ENCODE measurements around the gene MAP3K4.

The MAP3K4 gene

DNA sequence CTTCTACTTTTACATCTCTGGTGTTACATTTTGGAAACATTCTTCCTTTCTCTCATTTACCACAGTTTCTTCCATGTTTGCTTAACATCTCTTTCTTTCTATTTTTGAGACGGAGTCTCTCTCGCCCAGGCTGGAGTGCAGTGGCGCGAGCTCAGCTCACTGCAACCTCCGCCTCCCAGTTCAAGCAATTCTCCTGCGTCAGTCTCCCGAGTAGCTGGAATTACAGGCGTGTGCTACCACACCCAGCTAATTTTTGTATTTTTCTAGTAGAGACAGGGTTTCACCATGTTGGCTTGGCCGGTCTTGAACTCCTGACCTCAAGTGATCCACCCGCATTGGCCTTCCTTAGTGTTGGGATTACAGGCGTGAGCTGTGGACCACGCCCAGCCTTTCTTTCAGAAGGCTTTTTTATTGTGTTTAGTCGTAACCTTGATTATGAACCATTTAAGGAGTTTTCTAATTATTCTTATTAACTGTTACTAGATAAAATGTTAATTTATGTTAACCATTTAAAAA, 27.8 kb downstream of the MAP3K4 start:
- no peak for TF ChIP-seq ZNF8 (CRISPR knock-in tag; IDR thresholded peaks at IDR 0.05)
- TF ChIP-seq ZNF70 (CRISPR knock-in tag; IDR thresholded peaks at IDR 0.05) = no peak
- no peak for TF ChIP-seq ZFP30 (CRISPR knock-in tag; IDR thresholded peaks at IDR 0.05)
- TF ChIP-seq BACH2 (CRISPR knock-in tag; IDR thresholded peaks at IDR 0.05; ENCODE audit: borderline replicate concordance) = no peak
- TF ChIP-seq, protein P1, sequence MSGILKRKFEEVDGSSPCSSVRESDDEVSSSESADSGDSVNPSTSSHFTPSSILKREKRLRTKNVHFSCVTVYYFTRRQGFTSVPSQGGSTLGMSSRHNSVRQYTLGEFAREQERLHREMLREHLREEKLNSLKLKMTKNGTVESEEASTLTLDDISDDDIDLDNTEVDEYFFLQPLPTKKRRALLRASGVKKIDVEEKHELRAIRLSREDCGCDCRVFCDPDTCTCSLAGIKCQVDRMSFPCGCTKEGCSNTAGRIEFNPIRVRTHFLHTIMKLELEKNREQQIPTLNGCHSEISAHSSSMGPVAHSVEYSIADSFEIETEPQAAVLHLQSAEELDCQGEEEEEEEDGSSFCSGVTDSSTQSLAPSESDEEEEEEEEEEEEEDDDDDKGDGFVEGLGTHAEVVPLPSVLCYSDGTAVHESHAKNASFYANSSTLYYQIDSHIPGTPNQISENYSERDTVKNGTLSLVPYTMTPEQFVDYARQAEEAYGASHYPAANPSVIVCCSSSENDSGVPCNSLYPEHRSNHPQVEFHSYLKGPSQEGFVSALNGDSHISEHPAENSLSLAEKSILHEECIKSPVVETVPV (CRISPR knock-in tag; IDR thresholded peaks at IDR 0.05) = no peak
- TF ChIP-seq TOX (CRISPR knock-in tag; IDR thresholded peaks at IDR 0.05; ENCODE audit: borderline replicate concordance) = no peak
- TF ChIP-seq GLIS3 (CRISPR knock-in tag; IDR thresholded peaks at IDR 0.05) = no peak
- no peak for TF ChIP-seq SNAI2 (CRISPR knock-in tag; IDR thresholded peaks at IDR 0.05)
- TF ChIP-seq, protein P2, sequence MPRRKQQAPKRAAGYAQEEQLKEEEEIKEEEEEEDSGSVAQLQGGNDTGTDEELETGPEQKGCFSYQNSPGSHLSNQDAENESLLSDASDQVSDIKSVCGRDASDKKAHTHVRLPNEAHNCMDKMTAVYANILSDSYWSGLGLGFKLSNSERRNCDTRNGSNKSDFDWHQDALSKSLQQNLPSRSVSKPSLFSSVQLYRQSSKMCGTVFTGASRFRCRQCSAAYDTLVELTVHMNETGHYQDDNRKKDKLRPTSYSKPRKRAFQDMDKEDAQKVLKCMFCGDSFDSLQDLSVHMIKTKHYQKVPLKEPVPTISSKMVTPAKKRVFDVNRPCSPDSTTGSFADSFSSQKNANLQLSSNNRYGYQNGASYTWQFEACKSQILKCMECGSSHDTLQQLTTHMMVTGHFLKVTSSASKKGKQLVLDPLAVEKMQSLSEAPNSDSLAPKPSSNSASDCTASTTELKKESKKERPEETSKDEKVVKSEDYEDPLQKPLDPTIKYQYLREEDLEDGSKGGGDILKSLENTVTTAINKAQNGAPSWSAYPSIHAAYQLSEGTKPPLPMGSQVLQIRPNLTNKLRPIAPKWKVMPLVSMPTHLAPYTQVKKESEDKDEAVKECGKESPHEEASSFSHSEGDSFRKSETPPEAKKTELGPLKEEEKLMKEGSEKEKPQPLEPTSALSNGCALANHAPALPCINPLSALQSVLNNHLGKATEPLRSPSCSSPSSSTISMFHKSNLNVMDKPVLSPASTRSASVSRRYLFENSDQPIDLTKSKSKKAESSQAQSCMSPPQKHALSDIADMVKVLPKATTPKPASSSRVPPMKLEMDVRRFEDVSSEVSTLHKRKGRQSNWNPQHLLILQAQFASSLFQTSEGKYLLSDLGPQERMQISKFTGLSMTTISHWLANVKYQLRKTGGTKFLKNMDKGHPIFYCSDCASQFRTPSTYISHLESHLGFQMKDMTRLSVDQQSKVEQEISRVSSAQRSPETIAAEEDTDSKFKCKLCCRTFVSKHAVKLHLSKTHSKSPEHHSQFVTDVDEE (CRISPR knock-in tag; IDR thresholded peaks at IDR 0.05) = no peak
- TF ChIP-seq, protein P3, sequence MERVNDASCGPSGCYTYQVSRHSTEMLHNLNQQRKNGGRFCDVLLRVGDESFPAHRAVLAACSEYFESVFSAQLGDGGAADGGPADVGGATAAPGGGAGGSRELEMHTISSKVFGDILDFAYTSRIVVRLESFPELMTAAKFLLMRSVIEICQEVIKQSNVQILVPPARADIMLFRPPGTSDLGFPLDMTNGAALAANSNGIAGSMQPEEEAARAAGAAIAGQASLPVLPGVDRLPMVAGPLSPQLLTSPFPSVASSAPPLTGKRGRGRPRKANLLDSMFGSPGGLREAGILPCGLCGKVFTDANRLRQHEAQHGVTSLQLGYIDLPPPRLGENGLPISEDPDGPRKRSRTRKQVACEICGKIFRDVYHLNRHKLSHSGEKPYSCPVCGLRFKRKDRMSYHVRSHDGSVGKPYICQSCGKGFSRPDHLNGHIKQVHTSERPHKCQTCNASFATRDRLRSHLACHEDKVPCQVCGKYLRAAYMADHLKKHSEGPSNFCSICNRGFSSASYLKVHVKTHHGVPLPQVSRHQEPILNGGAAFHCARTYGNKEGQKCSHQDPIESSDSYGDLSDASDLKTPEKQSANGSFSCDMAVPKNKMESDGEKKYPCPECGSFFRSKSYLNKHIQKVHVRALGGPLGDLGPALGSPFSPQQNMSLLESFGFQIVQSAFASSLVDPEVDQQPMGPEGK (CRISPR knock-in tag; IDR thresholded peaks at IDR 0.05; ENCODE audit: borderline replicate concordance) = no peak
- TF ChIP-seq ESRRG (CRISPR knock-in tag; IDR thresholded peaks at IDR 0.05) = no peak
- no peak for TF ChIP-seq ARNTL (CRISPR knock-in tag; IDR thresholded peaks at IDR 0.05; ENCODE audit: borderline replicate concordance, low read depth)
- no peak for TF ChIP-seq ZFP3 (CRISPR knock-in tag; IDR thresholded peaks at IDR 0.05)
- no peak for TF ChIP-seq ZNF565 (CRISPR knock-in tag; conservative IDR thresholded peaks at IDR 0.05; ENCODE audit: low read depth)
- no peak for ATAC-seq

DNA sequence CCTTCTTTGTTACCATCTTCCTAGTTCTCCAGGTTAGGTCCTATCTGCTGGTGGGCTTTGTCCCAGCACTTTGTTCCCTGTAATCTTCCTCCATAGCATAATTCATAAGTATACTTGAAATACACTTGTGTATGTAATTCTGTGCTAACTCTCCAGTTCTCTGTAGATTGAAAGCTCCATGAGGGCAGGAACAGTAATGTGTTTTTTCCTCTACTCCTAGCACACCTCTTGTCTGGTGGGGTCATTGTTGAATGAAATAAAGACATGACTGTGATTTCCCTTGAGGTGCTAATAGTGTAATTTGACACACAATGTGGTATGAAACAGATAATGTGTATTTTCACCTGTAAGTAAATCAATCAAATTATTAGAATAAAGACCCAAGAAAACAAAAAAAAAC, 30.0 kb downstream of the MAP3K4 start:
- no peak for ATAC-seq
- TF ChIP-seq, protein P4, sequence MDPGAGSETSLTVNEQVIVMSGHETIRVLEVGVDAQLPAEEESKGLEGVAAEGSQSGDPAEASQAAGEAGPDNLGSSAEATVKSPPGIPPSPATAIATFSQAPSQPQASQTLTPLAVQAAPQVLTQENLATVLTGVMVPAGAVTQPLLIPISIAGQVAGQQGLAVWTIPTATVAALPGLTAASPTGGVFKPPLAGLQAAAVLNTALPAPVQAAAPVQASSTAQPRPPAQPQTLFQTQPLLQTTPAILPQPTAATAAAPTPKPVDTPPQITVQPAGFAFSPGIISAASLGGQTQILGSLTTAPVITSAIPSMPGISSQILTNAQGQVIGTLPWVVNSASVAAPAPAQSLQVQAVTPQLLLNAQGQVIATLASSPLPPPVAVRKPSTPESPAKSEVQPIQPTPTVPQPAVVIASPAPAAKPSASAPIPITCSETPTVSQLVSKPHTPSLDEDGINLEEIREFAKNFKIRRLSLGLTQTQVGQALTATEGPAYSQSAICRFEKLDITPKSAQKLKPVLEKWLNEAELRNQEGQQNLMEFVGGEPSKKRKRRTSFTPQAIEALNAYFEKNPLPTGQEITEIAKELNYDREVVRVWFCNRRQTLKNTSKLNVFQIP (CRISPR knock-in tag; IDR thresholded peaks at IDR 0.05; ENCODE audit: borderline replicate concordance, low read depth) = no peak
- TF ChIP-seq, protein P1 (CRISPR knock-in tag; IDR thresholded peaks at IDR 0.05) = no peak
- TF ChIP-seq ZC3H10 (CRISPR knock-in tag; IDR thresholded peaks at IDR 0.05) (no peak), ZNF8 (CRISPR knock-in tag; IDR thresholded peaks at IDR 0.05) (no peak), ARNTL (CRISPR knock-in tag; IDR thresholded peaks at IDR 0.05; ENCODE audit: borderline replicate concordance, low read depth) (no peak), RARB (CRISPR knock-in tag; IDR thresholded peaks at IDR 0.05) (no peak), BACH2 (CRISPR knock-in tag; IDR thresholded peaks at IDR 0.05; ENCODE audit: borderline replicate concordance) (no peak), SNAI2 (CRISPR knock-in tag; IDR thresholded peaks at IDR 0.05) (no peak)

DNA sequence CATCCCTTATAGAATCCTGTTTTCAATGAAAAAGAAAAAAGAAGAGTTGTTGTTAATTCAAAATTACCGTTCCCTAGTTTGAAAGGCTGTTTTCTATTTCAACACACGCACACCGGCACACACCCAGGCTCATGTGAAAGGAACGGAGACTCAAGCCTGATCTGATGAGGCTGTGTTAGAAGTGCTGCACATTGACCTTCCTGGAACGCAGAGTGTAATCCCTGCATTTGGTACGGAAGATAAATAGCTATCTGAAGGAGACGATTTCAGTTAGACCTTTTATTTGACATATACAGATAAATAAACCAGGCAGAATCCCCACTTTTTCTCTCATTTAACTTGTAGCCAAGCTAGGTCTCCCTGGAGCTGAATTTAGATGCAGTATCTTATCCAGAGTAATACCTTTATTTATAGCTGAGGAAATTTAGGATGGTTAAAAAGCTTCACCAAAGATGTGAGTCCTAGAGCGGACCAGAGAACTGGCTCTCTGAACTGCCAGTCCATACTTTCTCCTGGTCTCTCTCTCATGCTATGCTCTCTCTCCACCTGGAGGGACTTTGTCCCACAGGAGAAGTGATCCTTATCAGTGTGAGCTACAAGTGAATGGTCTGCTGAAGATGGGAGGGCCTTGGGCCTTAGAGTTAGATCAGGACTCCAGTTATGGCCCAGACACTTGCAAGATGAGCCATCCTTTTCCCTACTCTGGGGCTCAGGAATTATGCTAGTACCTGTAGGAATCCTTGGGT, 30.6 kb downstream of the MAP3K4 start:
- no peak for ATAC-seq
- TF ChIP-seq GLIS3 (CRISPR knock-in tag; IDR thresholded peaks at IDR 0.05) (no peak), ZC3H10 (CRISPR knock-in tag; IDR thresholded peaks at IDR 0.05) (no peak), BACH2 (CRISPR knock-in tag; IDR thresholded peaks at IDR 0.05; ENCODE audit: borderline replicate concordance) (no peak), ISL1 (CRISPR knock-in tag; IDR thresholded peaks at IDR 0.05) (no peak), TOX (CRISPR knock-in tag; IDR thresholded peaks at IDR 0.05; ENCODE audit: borderline replicate concordance) (no peak), ZNF565 (CRISPR knock-in tag; conservative IDR thresholded peaks at IDR 0.05; ENCODE audit: low read depth) (no peak), ZFP3 (CRISPR knock-in tag; IDR thresholded peaks at IDR 0.05) (no peak), RARB (CRISPR knock-in tag; IDR thresholded peaks at IDR 0.05) (no peak), ZNF8 (CRISPR knock-in tag; IDR thresholded peaks at IDR 0.05) (no peak), ZFP30 (CRISPR knock-in tag; IDR thresholded peaks at IDR 0.05) (no peak), ARNTL (CRISPR knock-in tag; IDR thresholded peaks at IDR 0.05; ENCODE audit: borderline replicate concordance, low read depth) (no peak)
- TF ChIP-seq, protein P4 (CRISPR knock-in tag; IDR thresholded peaks at IDR 0.05; ENCODE audit: borderline replicate concordance, low read depth) = no peak
- TF ChIP-seq, protein P5, sequence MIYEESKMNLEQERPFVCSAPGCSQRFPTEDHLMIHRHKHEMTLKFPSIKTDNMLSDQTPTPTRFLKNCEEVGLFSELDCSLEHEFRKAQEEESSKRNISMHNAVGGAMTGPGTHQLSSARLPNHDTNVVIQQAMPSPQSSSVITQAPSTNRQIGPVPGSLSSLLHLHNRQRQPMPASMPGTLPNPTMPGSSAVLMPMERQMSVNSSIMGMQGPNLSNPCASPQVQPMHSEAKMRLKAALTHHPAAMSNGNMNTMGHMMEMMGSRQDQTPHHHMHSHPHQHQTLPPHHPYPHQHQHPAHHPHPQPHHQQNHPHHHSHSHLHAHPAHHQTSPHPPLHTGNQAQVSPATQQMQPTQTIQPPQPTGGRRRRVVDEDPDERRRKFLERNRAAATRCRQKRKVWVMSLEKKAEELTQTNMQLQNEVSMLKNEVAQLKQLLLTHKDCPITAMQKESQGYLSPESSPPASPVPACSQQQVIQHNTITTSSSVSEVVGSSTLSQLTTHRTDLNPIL (CRISPR knock-in tag; IDR thresholded peaks at IDR 0.05; ENCODE audit: low read depth) = no peak
